BE2C (cell line): ENCODE results near the gene TUBB2B.

Experiments
- DNase-seq: peaks from one replicate; pipeline ENCODE4 v3.0.0-alpha.2; 2020
- H3K27me3 ChIP-seq: fragments of 250-450 bp; sonication (Bioruptor Pico); 2 replicates; pipeline ENCODE4 v1.5.1; 2020; ENCODE audit warnings: mild to moderate bottlenecking
- H3K36me3 ChIP-seq: fragments of 250-450 bp; sonication (Bioruptor Pico); 2 replicates; pipeline ENCODE4 v1.5.1; 2020; ENCODE audit warnings: mild to moderate bottlenecking
- H3K4me1 ChIP-seq: fragments of 250-450 bp; sonication (Bioruptor Pico); 2 replicates; pipeline ENCODE4 v1.5.1; 2020
- H3K4me3 ChIP-seq: 2 replicates; pipeline ENCODE4 v1.5.1; 2011; ENCODE audit warnings: low read depth, low read length
- H3K9me3 ChIP-seq: fragments of 250-450 bp; sonication (Bioruptor Pico); 2 replicates; pipeline ENCODE4 v1.5.1; 2020
- TF ChIP-seq, protein P1 (sequence below): IDR thresholded peaks from 2 replicates; pipeline ENCODE4 v1.5.1; 2012; ENCODE audit warnings: mild to moderate bottlenecking, low read depth, low read length

Gene TUBB2B

DNA sequence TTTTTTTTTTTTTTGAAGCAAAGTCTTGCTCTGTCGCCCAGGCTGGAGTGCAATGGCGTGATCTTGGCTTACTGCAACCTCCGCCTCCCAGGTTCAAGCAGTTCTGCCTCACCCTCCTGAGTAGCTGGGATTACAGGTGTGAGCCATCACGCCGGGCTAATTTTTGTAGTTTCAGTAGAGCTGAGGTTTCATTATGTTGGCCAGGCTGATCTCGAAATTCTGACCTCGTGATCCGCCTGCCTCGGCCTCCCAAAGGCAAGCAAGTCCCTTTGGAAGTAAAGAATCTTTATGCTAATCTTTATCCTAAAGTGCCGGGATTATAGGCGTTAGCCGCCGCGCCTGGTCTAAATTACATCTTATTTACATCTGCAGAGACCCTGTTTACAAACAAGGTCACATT, 32.8 kb upstream of the TUBB2B start:
- H3K4me3 ChIP-seq, result peak overlapping the region; percentile 96
- H3K36me3 ChIP-seq, result peaks cover 33% of the 10 kb centered on the region
- H3K27me3 ChIP-seq, result no peaks in the 10 kb centered on the region
- peaks cover 7% of the 10 kb centered on the region; the same call in 1 of the 2 replicates for H3K4me1 ChIP-seq
- no peak for DNase-seq
- no peaks in the 10 kb centered on the region for H3K9me3 ChIP-seq
- TF ChIP-seq, protein P1, sequence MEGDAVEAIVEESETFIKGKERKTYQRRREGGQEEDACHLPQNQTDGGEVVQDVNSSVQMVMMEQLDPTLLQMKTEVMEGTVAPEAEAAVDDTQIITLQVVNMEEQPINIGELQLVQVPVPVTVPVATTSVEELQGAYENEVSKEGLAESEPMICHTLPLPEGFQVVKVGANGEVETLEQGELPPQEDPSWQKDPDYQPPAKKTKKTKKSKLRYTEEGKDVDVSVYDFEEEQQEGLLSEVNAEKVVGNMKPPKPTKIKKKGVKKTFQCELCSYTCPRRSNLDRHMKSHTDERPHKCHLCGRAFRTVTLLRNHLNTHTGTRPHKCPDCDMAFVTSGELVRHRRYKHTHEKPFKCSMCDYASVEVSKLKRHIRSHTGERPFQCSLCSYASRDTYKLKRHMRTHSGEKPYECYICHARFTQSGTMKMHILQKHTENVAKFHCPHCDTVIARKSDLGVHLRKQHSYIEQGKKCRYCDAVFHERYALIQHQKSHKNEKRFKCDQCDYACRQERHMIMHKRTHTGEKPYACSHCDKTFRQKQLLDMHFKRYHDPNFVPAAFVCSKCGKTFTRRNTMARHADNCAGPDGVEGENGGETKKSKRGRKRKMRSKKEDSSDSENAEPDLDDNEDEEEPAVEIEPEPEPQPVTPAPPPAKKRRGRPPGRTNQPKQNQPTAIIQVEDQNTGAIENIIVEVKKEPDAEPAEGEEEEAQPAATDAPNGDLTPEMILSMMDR, result no peak

DNA sequence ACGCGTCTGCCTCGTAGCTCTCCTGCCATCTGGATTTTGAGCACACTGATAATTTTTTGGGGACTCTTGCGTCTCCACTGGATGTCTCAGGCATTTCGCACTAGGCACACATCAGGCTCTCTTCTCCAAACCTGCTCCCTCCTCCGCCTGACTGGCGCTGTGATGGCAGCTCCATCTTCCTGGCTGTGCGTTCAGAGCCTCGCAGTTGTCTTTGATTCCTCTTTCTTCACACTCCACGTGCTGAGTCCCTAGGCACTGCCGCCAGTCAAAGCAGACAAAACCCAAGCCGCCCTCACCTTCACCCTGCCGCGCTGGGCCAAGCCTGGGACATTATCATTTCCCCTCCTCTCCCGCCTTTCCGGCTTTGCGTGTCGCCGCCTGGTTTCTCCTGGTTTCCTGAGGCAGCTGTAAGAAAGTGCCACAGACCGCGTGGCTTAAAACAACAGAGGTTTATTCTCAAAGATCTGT, 32.1 kb upstream of the TUBB2B start:
- Histone ChIP-seq H3K9me3 (no peaks in the 10 kb centered on the region), H3K36me3 (peaks cover 25% of the 10 kb centered on the region), H3K27me3 (no peaks in the 10 kb centered on the region), H3K4me3 (peak overlapping the region; percentile 96), H3K4me1 (peaks cover 7% of the 10 kb centered on the region; the same call in 1 of the 2 replicates)
- TF ChIP-seq, protein P1, result no peak
- peak; percentile 47 for DNase-seq

DNA sequence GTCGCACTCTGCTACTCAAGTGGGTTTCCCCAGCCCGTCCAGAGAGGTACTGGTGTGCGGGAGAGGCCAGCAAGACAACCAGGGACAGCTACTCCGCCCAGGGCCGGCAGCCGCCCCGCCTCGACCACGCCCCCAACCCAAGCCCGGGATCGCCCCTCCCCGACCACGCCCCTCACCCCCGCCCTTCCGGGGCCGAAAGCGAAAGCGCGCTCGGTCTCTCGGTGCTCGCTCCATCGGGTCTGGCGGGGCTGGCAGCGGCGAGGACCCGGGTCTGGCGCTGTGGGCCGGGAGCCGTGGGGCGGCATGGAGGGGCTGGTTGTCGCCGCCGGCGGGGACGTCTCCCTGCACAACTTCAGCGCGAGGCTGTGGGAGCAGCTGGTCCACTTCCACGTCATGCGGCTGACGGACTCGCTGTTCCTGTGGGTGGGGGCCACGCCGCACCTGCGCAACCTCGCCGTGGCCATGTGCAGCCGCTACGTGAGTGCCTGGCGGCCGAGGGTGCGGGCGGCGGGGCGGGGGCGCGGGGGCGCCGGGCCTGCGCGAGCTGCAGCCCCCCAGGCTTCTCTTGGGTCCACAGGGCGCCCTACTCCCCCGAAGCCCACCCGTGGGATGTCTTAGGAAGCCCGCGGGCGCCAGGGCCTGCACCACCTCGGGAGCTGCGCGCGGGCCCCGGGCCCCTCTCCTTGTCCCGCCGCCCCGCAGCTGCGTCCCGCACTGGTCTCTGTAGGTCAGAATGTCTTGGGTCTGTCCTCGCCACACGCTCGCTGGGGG, 31.5 kb upstream of the TUBB2B start, which contains the start of gene PSMG4:
Gene PSMG4, plus strand, starts transcription at position 228 of the 771 bp plus-strand sequence. Its CDS starts 76 bp downstream, at position 304.
- peaks cover 19% of the 10 kb centered on the region for H3K36me3 ChIP-seq
- no peaks in the 10 kb centered on the region for H3K27me3 ChIP-seq
- no peaks in the 10 kb centered on the region for H3K9me3 ChIP-seq
- DNase-seq, result peak; percentile 98
- TF ChIP-seq, protein P1, result no peak
- peak within 1 kb of the TSS; percentile 96 for H3K4me3 ChIP-seq
- H3K4me1 ChIP-seq, result peaks cover 7% of the 10 kb centered on the region; the same call in 1 of the 2 replicates

DNA sequence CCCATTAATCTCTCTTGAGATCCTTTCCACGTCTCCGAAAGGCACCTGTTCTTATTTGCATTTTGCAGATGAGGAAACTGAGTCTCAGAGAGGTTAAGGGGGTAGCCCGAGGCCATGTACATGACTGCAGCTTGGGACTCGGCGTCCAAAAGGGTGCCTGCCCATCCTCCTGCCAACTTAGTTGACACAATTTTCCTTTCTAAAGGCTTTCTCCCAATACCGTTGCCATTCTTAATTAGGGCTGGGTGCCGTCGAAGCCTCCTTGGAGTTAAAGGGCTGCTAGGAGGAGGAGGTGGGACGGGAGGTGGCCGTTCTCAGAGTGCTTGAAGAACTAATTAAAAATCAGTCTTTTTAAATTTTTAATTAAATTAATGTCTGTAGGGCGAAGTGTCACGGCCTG, 30.7 kb upstream of the TUBB2B start:
- DNase-seq, result no peak
- Histone ChIP-seq H3K9me3 (no peaks in the 10 kb centered on the region), H3K27me3 (no peaks in the 10 kb centered on the region), H3K36me3 (peaks cover 12% of the 10 kb centered on the region), H3K4me1 (peaks cover 6% of the 10 kb centered on the region; the same call in 1 of the 2 replicates), H3K4me3 (peak overlapping the region; percentile 52)
- TF ChIP-seq, protein P1, result no peak

DNA sequence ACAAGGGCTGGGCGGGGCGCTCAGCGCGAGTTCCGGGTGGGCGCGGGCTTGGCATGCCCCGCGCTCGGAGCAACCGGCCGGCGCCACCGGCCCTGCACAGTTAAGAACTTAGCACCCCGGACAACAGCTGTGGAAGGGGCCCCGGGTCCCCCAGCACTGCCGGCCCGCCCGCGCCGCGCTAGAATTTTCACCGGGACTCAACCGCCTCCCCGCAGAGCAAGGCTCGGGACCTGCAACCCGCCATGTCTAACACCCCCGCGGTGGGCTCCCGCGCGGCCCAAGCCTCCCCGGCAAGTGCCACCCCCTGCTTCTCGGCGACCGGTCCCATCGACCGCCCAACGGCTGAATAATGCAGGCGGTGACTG, 26.1 kb upstream of the TUBB2B start:
- H3K36me3 ChIP-seq, result no peaks in the 10 kb centered on the region
- no peaks in the 10 kb centered on the region for H3K9me3 ChIP-seq
- TF ChIP-seq, protein P1, result no peak
- H3K27me3 ChIP-seq, result no peaks in the 10 kb centered on the region
- no peak overlapping the region for H3K4me3 ChIP-seq
- H3K4me1 ChIP-seq, result peaks cover 7% of the 10 kb centered on the region
- DNase-seq, result no peak
